Fibroblast of lung (primary cell): ENCODE results near the gene TNRC18. TPM values are rescaled to one million over a fixed set of nuclear protein-coding genes. Genes with fewer than 3 reads are reported as not detected.

Experiments
- DNase-seq, 2 donors: peaks; one replicate each; pipeline versions ENCODE4 v3.0.0 to v3.0.0-alpha.2; 2010; ENCODE audit warnings: low read depth in 2 of 2
- H2AFZ ChIP-seq: 2 replicates; pipeline ENCODE4 v1.5.1; 2012; ENCODE audit warnings: low read length, control low read depth, inconsistent platforms
- H3K27ac ChIP-seq: 2 replicates; pipeline ENCODE4 v1.5.1; 2011; ENCODE audit warnings: low read length, control low read depth; ENCODE audit not compliant: insufficient read depth
- H3K27me3 ChIP-seq: 2 replicates; pipeline ENCODE4 v1.5.1; 2011; ENCODE audit warnings: mild to moderate bottlenecking, low read length; ENCODE audit not compliant: control insufficient read depth, insufficient read depth
- H3K36me3 ChIP-seq: 2 replicates; pipeline ENCODE4 v1.5.1; 2011; ENCODE audit warnings: low read length; ENCODE audit not compliant: control insufficient read depth, insufficient read depth
- H3K4me1 ChIP-seq: 2 replicates; pipeline ENCODE4 v1.5.1; 2011; ENCODE audit warnings: low read length; ENCODE audit not compliant: control insufficient read depth, insufficient read depth; ENCODE audit errors: extremely low read depth
- H3K4me2 ChIP-seq: 2 replicates; pipeline ENCODE4 v1.5.1; 2011; ENCODE audit warnings: low read length, control low read depth; ENCODE audit not compliant: insufficient read depth; ENCODE audit errors: extremely low read depth
- H3K4me3 ChIP-seq, 4 experiments: fragments of 200-600 bp in 1 of 4; sonication (generic) in 1 of 4; replicated peaks in 1 of 4; 2 replicates each; pipeline ENCODE4 v1.5.1; 2011 to 2016; ENCODE audit warnings: low read length in 4 of 4, low read depth in 3 of 4, mild to moderate bottlenecking in 3 of 4, control low read depth in 2 of 4, inconsistent platforms in 1 of 4, mixed read lengths in 1 of 4; ENCODE audit not compliant: insufficient read depth in 1 of 4; ENCODE audit errors: control extremely low read depth in 1 of 4
- H3K79me2 ChIP-seq: 2 replicates; pipeline ENCODE4 v1.5.1; 2012; ENCODE audit warnings: mild to moderate bottlenecking, low read length, inconsistent platforms; ENCODE audit not compliant: control insufficient read depth, insufficient read depth
- H3K9ac ChIP-seq: 2 replicates; pipeline ENCODE4 v1.5.1; 2011; ENCODE audit warnings: mild to moderate bottlenecking, low read length, control low read depth; ENCODE audit not compliant: insufficient read depth
- H3K9me3 ChIP-seq: 2 replicates; pipeline ENCODE4 v1.5.1; 2012; ENCODE audit warnings: low read depth, low read length; ENCODE audit not compliant: control insufficient read depth, insufficient read depth
- H4K20me1 ChIP-seq: 2 replicates; pipeline ENCODE4 v1.5.1; 2011; ENCODE audit warnings: low read length; ENCODE audit not compliant: control insufficient read depth, insufficient read depth; ENCODE audit errors: extremely low read depth
- EZH2 ChIP-seq: IDR thresholded peaks from 2 replicates; pipeline ENCODE4 v1.5.1; 2012; ENCODE audit warnings: low read length, control low read depth, mild to moderate bottlenecking; ENCODE audit errors: missing control alignments
- polyA plus RNA-seq, 2 donors: library from polyadenylated mRNA; depleted of rRNA in 1 of 2; stranded (reverse) in 1 of 2; unstranded in 1 of 2; fragments of >200 nt; gene quantifications; 2 replicates each; pipeline ENCODE4 v1.2.1, GENCODE V29; 2011 to 2012; ENCODE audit warnings: missing spikeins in 1 of 2
- total RNA-seq: library from RNA; depleted of rRNA; stranded (reverse); fragments of >200 nt; gene quantifications from 2 replicates; pipeline ENCODE4 v1.2.1, GENCODE V29; 2014
- TF ChIP-seq, protein P1 (sequence below), 2 donors: IDR thresholded peaks in 1 of 2; conservative IDR thresholded peaks in 1 of 2; 1 replicate in 1 of 2; 2 replicates in 1 of 2; pipeline ENCODE4 v1.5.1; 2011 to 2012; ENCODE audit warnings: low read length in 2 of 2, control low read depth in 1 of 2, inconsistent platforms in 1 of 2, low read depth in 1 of 2, mild to moderate bottlenecking in 1 of 2

Gene TNRC18
- total and polyA plus RNA-seq, 2 donors (not counting 1 experiment from before 2014, with no cell fraction given), result 19.7 to 38.5 TPM

DNA sequence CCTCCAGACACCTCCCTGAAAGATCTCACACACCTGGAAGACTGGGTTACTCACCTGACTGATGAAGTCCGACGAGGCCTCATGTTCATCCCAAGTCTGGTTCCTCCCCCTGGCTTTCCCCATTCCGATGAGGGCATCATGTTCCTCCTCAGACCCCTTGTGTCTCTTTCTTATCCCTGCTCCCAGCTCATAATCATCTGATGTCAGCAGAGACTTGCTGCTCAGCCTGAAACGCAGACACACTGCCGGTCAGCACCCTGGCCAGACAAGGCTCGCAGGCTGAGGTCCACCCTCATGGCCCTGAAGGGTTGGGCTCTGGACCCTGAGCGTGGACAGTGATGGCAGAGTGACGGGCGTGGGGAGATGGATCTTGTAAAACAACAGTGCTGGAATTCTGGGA lies 64.3 kb downstream of the TNRC18 start:
- Histone ChIP-seq H3K9ac (no peak overlapping the region), H3K9me3 (no peaks in the 10 kb centered on the region), H3K27ac (no peak overlapping the region), H3K4me3 (no peak overlapping the region), H3K4me1 (peaks cover 7% of the 10 kb centered on the region), H3K4me2 (no peak overlapping the region), H3K79me2 (peaks cover 36% of the 10 kb centered on the region), H4K20me1 (no peaks in the 10 kb centered on the region), H3K36me3 (peaks cover 31% of the 10 kb centered on the region), H3K27me3 (no peaks in the 10 kb centered on the region), H2AFZ (no peak overlapping the region)
- DNase-seq, result no peak
- TF ChIP-seq EZH2, result no peak
- TF ChIP-seq, protein P1, sequence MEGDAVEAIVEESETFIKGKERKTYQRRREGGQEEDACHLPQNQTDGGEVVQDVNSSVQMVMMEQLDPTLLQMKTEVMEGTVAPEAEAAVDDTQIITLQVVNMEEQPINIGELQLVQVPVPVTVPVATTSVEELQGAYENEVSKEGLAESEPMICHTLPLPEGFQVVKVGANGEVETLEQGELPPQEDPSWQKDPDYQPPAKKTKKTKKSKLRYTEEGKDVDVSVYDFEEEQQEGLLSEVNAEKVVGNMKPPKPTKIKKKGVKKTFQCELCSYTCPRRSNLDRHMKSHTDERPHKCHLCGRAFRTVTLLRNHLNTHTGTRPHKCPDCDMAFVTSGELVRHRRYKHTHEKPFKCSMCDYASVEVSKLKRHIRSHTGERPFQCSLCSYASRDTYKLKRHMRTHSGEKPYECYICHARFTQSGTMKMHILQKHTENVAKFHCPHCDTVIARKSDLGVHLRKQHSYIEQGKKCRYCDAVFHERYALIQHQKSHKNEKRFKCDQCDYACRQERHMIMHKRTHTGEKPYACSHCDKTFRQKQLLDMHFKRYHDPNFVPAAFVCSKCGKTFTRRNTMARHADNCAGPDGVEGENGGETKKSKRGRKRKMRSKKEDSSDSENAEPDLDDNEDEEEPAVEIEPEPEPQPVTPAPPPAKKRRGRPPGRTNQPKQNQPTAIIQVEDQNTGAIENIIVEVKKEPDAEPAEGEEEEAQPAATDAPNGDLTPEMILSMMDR (conservative IDR thresholded peaks at IDR 0.05 in 1 of 2, IDR thresholded peaks at IDR 0.05 in 1 of 2; ENCODE audit: low read depth in 1 of 2, low read length in 2 of 2), result no peak

- DNase-seq, result peak in 1 of 2 donors; percentile 24
- TF ChIP-seq, protein P1 (conservative IDR thresholded peaks at IDR 0.05 in 1 of 2, IDR thresholded peaks at IDR 0.05 in 1 of 2; ENCODE audit: low read depth in 1 of 2, low read length in 2 of 2), result no peak
- no peak for TF ChIP-seq EZH2
- Histone ChIP-seq H2AFZ (no peak overlapping the region), H3K4me2 (no peak overlapping the region), H3K9ac (no peak overlapping the region), H4K20me1 (peaks cover 2% of the 10 kb centered on the region), H3K27ac (no peak overlapping the region), H3K79me2 (peaks cover 41% of the 10 kb centered on the region), H3K9me3 (no peaks in the 10 kb centered on the region), H3K4me3 (no peak overlapping the region), H3K36me3 (peaks cover 29% of the 10 kb centered on the region), H3K4me1 (peaks cover 7% of the 10 kb centered on the region), H3K27me3 (no peaks in the 10 kb centered on the region)
Measured at GRCh38 chr7:5357951-5358350, 65.7 kb downstream of the TNRC18 start.

GRCh38 chr7:5356751-5357119 lies 66.9 kb downstream of the TNRC18 start:
- H2AFZ ChIP-seq, result no peak overlapping the region
- no peaks in the 10 kb centered on the region for H3K27me3 ChIP-seq
- no peaks in the 10 kb centered on the region for H3K9me3 ChIP-seq
- peaks cover 28% of the 10 kb centered on the region for H3K36me3 ChIP-seq
- no peak overlapping the region for H3K4me3 ChIP-seq
- no peak for DNase-seq
- H3K27ac ChIP-seq, result no peak overlapping the region
- H3K4me2 ChIP-seq, result no peak overlapping the region
- peaks cover 2% of the 10 kb centered on the region for H4K20me1 ChIP-seq
- no peak overlapping the region for H3K9ac ChIP-seq
- TF ChIP-seq, protein P1 (conservative IDR thresholded peaks at IDR 0.05 in 1 of 2, IDR thresholded peaks at IDR 0.05 in 1 of 2; ENCODE audit: low read depth in 1 of 2, low read length in 2 of 2), result no peak
- no peak for TF ChIP-seq EZH2
- peaks cover 44% of the 10 kb centered on the region for H3K79me2 ChIP-seq
- peaks cover 7% of the 10 kb centered on the region for H3K4me1 ChIP-seq
